ENCODE data around the gene SNAPC2.

Gene SNAPC2

DNA sequence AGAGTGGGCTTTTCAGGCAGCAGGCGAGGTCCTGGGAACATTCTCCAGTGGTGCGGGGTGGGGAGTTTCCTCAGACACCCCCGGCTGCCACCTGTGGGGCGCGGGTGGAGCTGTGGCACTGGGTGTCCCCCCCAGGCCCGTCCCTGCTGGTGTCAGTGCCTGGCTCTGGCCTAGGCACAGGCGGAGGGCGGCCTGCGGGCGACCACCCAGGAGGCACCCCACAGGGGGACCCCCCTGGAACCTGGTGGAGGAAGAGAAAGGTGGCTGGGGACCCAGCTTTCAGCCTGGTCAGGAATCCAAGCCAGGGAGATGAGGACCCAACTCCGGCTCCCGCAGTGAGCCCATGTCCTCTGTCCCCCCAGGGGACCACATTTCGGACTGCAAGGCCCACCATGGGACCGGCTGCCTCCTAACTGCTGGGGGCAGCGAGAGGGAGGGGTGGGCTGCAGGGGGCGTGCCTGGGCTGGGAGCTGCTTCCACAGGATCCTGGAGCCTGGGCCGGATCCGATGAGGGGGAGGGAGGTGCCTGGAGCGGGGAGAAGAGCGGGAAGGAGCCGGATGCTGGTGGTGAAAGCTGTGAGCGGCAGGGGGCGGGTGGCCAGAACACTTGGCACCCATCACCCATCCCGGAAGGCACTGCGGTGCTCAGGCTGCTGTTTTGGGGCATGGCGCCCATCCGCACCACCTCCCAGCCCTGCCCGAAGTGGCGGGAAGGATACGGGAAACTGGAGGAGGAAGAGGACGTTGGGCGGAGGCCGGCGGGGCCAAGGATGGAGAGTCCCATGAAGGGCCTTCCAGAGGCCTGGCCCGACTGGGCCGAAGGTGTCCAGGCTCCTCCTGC, 11.3 kb downstream of the SNAPC2 start:
- DNase-seq (ENCODE audit: low read depth): no peak
- TF ChIP-seq, protein P1, sequence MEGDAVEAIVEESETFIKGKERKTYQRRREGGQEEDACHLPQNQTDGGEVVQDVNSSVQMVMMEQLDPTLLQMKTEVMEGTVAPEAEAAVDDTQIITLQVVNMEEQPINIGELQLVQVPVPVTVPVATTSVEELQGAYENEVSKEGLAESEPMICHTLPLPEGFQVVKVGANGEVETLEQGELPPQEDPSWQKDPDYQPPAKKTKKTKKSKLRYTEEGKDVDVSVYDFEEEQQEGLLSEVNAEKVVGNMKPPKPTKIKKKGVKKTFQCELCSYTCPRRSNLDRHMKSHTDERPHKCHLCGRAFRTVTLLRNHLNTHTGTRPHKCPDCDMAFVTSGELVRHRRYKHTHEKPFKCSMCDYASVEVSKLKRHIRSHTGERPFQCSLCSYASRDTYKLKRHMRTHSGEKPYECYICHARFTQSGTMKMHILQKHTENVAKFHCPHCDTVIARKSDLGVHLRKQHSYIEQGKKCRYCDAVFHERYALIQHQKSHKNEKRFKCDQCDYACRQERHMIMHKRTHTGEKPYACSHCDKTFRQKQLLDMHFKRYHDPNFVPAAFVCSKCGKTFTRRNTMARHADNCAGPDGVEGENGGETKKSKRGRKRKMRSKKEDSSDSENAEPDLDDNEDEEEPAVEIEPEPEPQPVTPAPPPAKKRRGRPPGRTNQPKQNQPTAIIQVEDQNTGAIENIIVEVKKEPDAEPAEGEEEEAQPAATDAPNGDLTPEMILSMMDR (IDR thresholded peaks at IDR 0.05; ENCODE audit: insufficient read depth, low read depth, low read length, missing control alignments): no peak
- H3K4me3 ChIP-seq (ENCODE audit: low read depth, low read length): no peak overlapping the region

DNA sequence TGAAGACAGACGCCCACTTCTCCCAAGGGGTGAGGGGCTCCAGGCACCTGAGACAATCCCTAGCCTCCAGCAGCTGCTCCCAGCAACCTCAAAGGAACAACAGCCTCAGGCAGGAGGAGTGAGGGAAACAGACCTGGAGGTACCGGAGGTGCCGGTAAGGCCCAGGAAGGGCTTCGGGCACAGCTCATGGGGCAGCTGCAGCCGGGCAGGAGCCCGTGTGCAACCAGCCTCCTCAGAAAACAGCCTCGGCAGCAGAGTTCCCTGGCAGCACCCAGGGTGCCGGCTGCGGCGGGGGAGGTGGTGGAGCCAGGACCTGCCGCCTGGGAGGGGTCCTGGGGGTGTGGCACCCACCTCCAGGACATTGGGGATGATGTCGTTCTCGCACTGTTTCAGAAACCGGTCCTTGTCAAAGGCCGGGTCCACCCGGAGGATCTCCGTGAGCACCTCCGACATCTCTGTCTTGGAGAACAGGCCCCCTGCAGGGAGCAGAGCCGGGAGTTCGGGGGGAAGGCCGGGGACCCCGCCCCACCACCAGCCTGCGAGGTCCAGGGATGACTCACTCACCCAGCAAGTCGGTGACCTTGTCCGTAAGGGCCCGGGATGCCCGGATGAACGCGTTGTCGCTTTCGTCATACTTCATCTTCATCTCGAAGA, 12.3 kb downstream of the SNAPC2 start:
- no peak overlapping the region for H3K4me3 ChIP-seq (ENCODE audit: low read depth, low read length)
- DNase-seq (ENCODE audit: low read depth): no peak
- TF ChIP-seq, protein P1 (IDR thresholded peaks at IDR 0.05; ENCODE audit: insufficient read depth, low read depth, low read length, missing control alignments): no peak

DNA sequence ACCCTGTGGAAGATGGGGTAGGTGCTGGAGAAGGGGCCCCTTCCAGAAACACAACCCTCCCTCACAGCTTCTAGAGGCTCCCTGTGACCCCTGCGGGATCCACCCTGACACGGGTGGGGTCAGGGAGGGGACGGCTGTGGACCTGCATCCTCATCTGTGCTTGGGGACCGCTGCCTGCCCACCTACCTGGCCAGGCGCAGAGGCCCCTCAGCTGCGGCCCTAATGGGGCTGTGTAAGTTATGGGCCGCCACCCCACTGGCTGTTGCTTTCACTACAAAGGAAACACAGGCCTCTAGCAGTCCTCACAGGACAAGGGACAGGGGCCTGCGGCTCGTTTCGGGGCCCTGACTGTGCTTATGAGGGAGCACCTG, 12.8 kb downstream of the SNAPC2 start:
- DNase-seq (ENCODE audit: low read depth): no peak
- TF ChIP-seq, protein P1 (IDR thresholded peaks at IDR 0.05; ENCODE audit: insufficient read depth, low read depth, low read length, missing control alignments): no peak
- H3K4me3 ChIP-seq (ENCODE audit: low read depth, low read length): no peak overlapping the region

DNA sequence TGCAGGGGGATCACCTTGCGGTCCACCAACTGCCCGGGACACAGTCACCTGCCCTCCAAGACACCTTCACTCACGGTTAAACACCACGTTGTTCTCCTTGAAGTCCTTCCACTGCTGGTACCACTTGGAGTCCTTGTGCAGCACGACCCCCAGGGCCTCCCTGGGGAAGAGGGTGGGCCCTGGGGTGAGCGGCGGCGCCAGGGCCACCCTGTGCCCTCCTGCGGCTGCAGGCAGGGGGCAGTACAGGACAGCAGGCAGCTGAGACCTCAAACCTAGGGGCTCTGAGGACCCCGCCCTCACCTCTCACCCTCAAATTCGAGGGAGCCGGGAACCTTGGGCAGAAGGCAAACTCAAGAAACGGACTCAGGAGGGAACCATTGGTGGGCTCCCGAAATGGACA, 13.3 kb downstream of the SNAPC2 start:
- no peak overlapping the region for H3K4me3 ChIP-seq (ENCODE audit: low read depth, low read length)
- TF ChIP-seq, protein P1 (IDR thresholded peaks at IDR 0.05; ENCODE audit: insufficient read depth, low read depth, low read length, missing control alignments): peak; percentile 15
- no peak for DNase-seq (ENCODE audit: low read depth)

DNA sequence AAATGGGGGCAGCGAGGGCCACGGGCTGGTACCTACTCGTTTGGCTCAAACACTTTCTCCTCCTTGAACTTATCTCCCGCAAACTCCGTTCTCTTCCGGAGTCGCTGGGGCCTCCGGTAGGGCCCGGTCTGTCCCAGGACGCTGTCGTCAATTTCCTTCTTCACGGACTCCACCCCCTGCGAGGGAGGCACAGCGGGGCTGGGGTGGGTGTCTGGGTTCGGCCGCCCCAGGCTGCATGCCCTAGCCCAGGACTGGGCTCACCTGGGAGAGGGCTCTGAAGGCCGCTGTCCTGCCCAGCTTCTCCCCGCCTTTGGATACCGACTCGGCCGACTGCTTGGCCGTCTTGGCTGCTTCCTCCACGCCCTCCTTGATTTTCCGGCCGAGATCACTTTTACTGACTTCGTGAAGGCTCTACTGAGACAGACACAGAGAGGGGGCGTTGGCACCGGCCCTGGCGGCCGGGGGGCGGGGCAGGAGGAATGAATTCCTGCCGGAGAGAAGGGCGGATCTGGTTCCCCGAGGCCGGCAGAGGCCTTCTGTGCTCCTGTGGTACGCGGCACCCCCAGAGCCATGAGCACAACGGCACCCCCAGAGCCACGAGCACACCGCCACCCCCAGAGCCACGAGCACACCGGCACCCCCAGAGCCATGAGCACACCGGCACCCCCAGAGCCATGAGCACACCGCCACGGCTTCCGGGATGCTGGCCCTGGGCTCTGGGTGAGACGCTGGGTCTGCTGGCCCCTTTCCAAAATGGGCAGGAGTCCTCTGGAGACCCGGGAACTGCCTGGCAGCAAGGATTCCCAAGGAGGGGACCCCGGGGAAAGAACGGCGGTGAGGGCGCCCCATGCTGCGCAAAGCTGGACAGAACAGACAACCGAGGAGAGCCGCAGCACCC, 13.9 kb downstream of the SNAPC2 start:
- TF ChIP-seq, protein P1 (IDR thresholded peaks at IDR 0.05; ENCODE audit: insufficient read depth, low read depth, low read length, missing control alignments): no peak
- H3K4me3 ChIP-seq (ENCODE audit: low read depth, low read length): no peak overlapping the region
- DNase-seq (ENCODE audit: low read depth): no peak

DNA sequence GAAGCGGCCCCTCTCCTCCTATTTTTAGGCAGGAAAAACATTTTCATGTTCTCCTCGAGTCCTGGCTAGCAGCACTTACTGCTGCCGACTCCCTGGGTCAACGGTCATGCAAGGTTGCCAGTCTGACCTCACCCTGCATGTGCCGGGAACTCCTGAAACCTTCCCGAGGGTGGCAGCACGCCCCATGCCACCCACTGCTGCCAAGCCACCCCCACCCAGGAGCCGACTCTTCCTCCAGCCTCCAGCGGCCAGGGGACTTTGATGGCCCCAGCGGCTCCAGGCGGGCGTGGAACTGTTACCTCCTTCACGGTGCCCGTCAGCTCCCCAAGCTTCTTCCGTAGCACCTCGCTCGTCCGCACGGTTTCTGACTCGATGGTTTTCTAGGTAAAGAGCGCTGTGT, 14.6 kb downstream of the SNAPC2 start:
- TF ChIP-seq, protein P1 (IDR thresholded peaks at IDR 0.05; ENCODE audit: insufficient read depth, low read depth, low read length, missing control alignments): no peak
- H3K4me3 ChIP-seq (ENCODE audit: low read depth, low read length): no peak overlapping the region
- DNase-seq (ENCODE audit: low read depth): no peak
